Measurements from ENCODE around the gene ZNF587B.
A peak's percentile ranks its signal among the peaks of the same experiment; 100 is the strongest.

The ZNF587B gene

GRCh38 chr19:57813919-57814504 is 16.1 kb upstream of the ZNF587B start:
- no peak for TF ChIP-seq SUZ12 (IDR thresholded peaks at IDR 0.05; ENCODE audit: extremely low read depth, insufficient read depth, insufficient read length)
- no peak for TF ChIP-seq YY1 (IDR thresholded peaks at IDR 0.05; ENCODE audit: insufficient read depth, insufficient read length)
- no peak for TF ChIP-seq ZNF274 (IDR thresholded peaks at IDR 0.05; ENCODE audit: low read depth, low read length)
- H3K4me1 ChIP-seq (ENCODE audit: insufficient read depth, insufficient read length), result peaks cover 2% of the 10 kb centered on the region
- H3K9me3 ChIP-seq (ENCODE audit: insufficient read depth, low read length), result no peaks in the 10 kb centered on the region
- H3K27me3 ChIP-seq (ENCODE audit: insufficient read depth, insufficient read length), result no peaks in the 10 kb centered on the region
- DNase-seq (ENCODE audit: low read depth, low spot score), result no peak
- H3K9ac ChIP-seq (ENCODE audit: insufficient read length, low read depth), result peak overlapping the region; percentile 98
- peak overlapping the region; percentile 92 for H3K4me3 ChIP-seq (ENCODE audit: insufficient read length, low read depth)
- peaks cover 27% of the 10 kb centered on the region for H3K36me3 ChIP-seq (ENCODE audit: insufficient read depth, insufficient read length, low read length)

- Histone ChIP-seq H3K27me3 (ENCODE audit: insufficient read depth, insufficient read length) (no peaks in the 10 kb centered on the region), H3K36me3 (ENCODE audit: insufficient read depth, insufficient read length, low read length) (peaks cover 21% of the 10 kb centered on the region)
- TF ChIP-seq ZNF274 (IDR thresholded peaks at IDR 0.05; ENCODE audit: low read depth, low read length) (no peak), YY1 (IDR thresholded peaks at IDR 0.05; ENCODE audit: insufficient read depth, insufficient read length) (no peak), SUZ12 (IDR thresholded peaks at IDR 0.05; ENCODE audit: extremely low read depth, insufficient read depth, insufficient read length) (no peak)
Measured at GRCh38 chr19:57814505-57815246, 15.4 kb upstream of the ZNF587B start, which contains the start of gene ZNF552. ZNF552 (minus strand) TSS chr19:57814913; CDS start chr19:57814743, 170 bp downstream.

GRCh38 chr19:57815247-57816075 is 14.6 kb upstream of the ZNF587B start:
- no peaks in the 10 kb centered on the region for H3K27me3 ChIP-seq (ENCODE audit: insufficient read depth, insufficient read length)
- H3K9me3 ChIP-seq (ENCODE audit: insufficient read depth, low read length), result no peaks in the 10 kb centered on the region
- H3K4me1 ChIP-seq (ENCODE audit: insufficient read depth, insufficient read length), result peaks cover 2% of the 10 kb centered on the region
- H3K36me3 ChIP-seq (ENCODE audit: insufficient read depth, insufficient read length, low read length), result peaks cover 16% of the 10 kb centered on the region
- H3K4me3 ChIP-seq (ENCODE audit: insufficient read length, low read depth), result no peak overlapping the region
- TF ChIP-seq YY1 (IDR thresholded peaks at IDR 0.05; ENCODE audit: insufficient read depth, insufficient read length), result no peak
- TF ChIP-seq ZNF274 (IDR thresholded peaks at IDR 0.05; ENCODE audit: low read depth, low read length), result no peak
- no peak for TF ChIP-seq SUZ12 (IDR thresholded peaks at IDR 0.05; ENCODE audit: extremely low read depth, insufficient read depth, insufficient read length)
- DNase-seq (ENCODE audit: low read depth, low spot score), result no peak
- peak overlapping the region; percentile 23 for H3K9ac ChIP-seq (ENCODE audit: insufficient read length, low read depth)

More at GRCh38 chr19:57814505-57815246, 15.4 kb upstream of the ZNF587B start, which contains the start of gene ZNF552:
- Histone ChIP-seq H3K9ac (ENCODE audit: insufficient read length, low read depth) (peak within 1 kb of the TSS; percentile 98), H3K9me3 (ENCODE audit: insufficient read depth, low read length) (no peaks in the 10 kb centered on the region), H3K4me3 (ENCODE audit: insufficient read length, low read depth) (peak within 1 kb of the TSS; percentile 92), H3K4me1 (ENCODE audit: insufficient read depth, insufficient read length) (peaks cover 2% of the 10 kb centered on the region)
- DNase-seq (ENCODE audit: low read depth, low spot score), result peak; percentile 86

GRCh38 chr19:57816652-57817051 is 13.4 kb upstream of the ZNF587B start:
- TF ChIP-seq SUZ12 (IDR thresholded peaks at IDR 0.05; ENCODE audit: extremely low read depth, insufficient read depth, insufficient read length), result no peak
- no peak for TF ChIP-seq ZNF274 (IDR thresholded peaks at IDR 0.05; ENCODE audit: low read depth, low read length)
- TF ChIP-seq YY1 (IDR thresholded peaks at IDR 0.05; ENCODE audit: insufficient read depth, insufficient read length), result no peak
- H3K4me1 ChIP-seq (ENCODE audit: insufficient read depth, insufficient read length), result peaks cover 4% of the 10 kb centered on the region
- no peak overlapping the region for H3K4me3 ChIP-seq (ENCODE audit: insufficient read length, low read depth)
- H3K27me3 ChIP-seq (ENCODE audit: insufficient read depth, insufficient read length), result no peaks in the 10 kb centered on the region
- DNase-seq (ENCODE audit: low read depth, low spot score), result no peak
- no peak overlapping the region for H3K9ac ChIP-seq (ENCODE audit: insufficient read length, low read depth)
- H3K36me3 ChIP-seq (ENCODE audit: insufficient read depth, insufficient read length, low read length), result peaks cover 22% of the 10 kb centered on the region
- no peaks in the 10 kb centered on the region for H3K9me3 ChIP-seq (ENCODE audit: insufficient read depth, low read length)

- H3K27me3 ChIP-seq (ENCODE audit: insufficient read depth, insufficient read length), result no peaks in the 10 kb centered on the region
- H3K4me3 ChIP-seq (ENCODE audit: insufficient read length, low read depth), result no peak overlapping the region
- no peak for DNase-seq (ENCODE audit: low read depth, low spot score)
- H3K36me3 ChIP-seq (ENCODE audit: insufficient read depth, insufficient read length, low read length), result peaks cover 21% of the 10 kb centered on the region
- TF ChIP-seq SUZ12 (IDR thresholded peaks at IDR 0.05; ENCODE audit: extremely low read depth, insufficient read depth, insufficient read length) (no peak), YY1 (IDR thresholded peaks at IDR 0.05; ENCODE audit: insufficient read depth, insufficient read length) (no peak), ZNF274 (IDR thresholded peaks at IDR 0.05; ENCODE audit: low read depth, low read length) (no peak)
- no peaks in the 10 kb centered on the region for H3K9me3 ChIP-seq (ENCODE audit: insufficient read depth, low read length)
- peaks cover 3% of the 10 kb centered on the region for H3K4me1 ChIP-seq (ENCODE audit: insufficient read depth, insufficient read length)
- H3K9ac ChIP-seq (ENCODE audit: insufficient read length, low read depth), result no peak overlapping the region
Measured at GRCh38 chr19:57817976-57818375, 12.1 kb upstream of the ZNF587B start.

- Histone ChIP-seq H3K9ac (ENCODE audit: insufficient read length, low read depth) (no peak overlapping the region), H3K4me3 (ENCODE audit: insufficient read length, low read depth) (no peak overlapping the region), H3K36me3 (ENCODE audit: insufficient read depth, insufficient read length, low read length) (peaks cover 20% of the 10 kb centered on the region), H3K27me3 (ENCODE audit: insufficient read depth, insufficient read length) (no peaks in the 10 kb centered on the region), H3K9me3 (ENCODE audit: insufficient read depth, low read length) (no peaks in the 10 kb centered on the region), H3K4me1 (ENCODE audit: insufficient read depth, insufficient read length) (peaks cover 2% of the 10 kb centered on the region)
- DNase-seq (ENCODE audit: low read depth, low spot score), result no peak
- TF ChIP-seq ZNF274 (IDR thresholded peaks at IDR 0.05; ENCODE audit: low read depth, low read length) (no peak), SUZ12 (IDR thresholded peaks at IDR 0.05; ENCODE audit: extremely low read depth, insufficient read depth, insufficient read length) (no peak), YY1 (IDR thresholded peaks at IDR 0.05; ENCODE audit: insufficient read depth, insufficient read length) (no peak)
Measured at GRCh38 chr19:57818378-57818777, 11.7 kb upstream of the ZNF587B start.

Measured in NT2/D1 (cell line).